Gastroesophageal sphincter (tissue), 3 donors: ENCODE measurements around the gene CIITA.

Source experiments
- POLR2A ChIP-seq, 2 donors: fragments of 450-650 bp; IDR thresholded peaks; one replicate each; pipeline ENCODE4 v1.6.1; 2017; ENCODE audit warnings: antibody characterized with exemption in 2 of 2, mild to moderate bottlenecking in 2 of 2, moderate library complexity in 1 of 2
- POLR2AphosphoS5 ChIP-seq: sonication (generic); formaldehyde crosslinking; IDR thresholded peaks from one replicate; pipeline ENCODE4 v1.6.1; 2017; ENCODE audit warnings: antibody characterized with exemption
- TF ChIP-seq, protein P1 (sequence below), 4 experiments: fragments of 200-600 bp in 2 of 4; fragments of 450-650 bp in 2 of 4; sonication (generic) in 1 of 4; IDR thresholded peaks; one replicate each; pipeline ENCODE4 v1.5.1; 2017 to 2019; ENCODE audit warnings: antibody characterized with exemption in 4 of 4, mild to moderate bottlenecking in 2 of 4, moderate library complexity in 2 of 4

DNA sequence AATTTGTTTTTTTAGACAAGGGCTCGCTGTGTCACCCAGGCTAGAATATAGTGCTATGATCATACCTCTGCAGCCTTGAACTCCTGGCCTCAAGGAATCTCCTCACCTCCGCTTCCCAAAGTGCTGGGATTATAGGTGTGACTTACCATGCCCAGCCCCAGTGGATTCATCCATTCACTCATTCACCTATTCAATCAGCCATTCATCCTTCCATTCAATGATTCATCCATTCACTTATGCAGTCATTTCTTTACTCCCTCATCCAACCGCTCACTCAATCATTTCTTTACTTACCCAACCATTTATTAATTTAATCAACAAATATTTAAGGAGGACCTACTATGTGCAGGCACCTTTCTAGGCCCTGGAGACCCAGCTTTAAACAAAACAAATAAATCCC lies 39.5 kb downstream of the CIITA start:
- TF ChIP-seq, protein P1, sequence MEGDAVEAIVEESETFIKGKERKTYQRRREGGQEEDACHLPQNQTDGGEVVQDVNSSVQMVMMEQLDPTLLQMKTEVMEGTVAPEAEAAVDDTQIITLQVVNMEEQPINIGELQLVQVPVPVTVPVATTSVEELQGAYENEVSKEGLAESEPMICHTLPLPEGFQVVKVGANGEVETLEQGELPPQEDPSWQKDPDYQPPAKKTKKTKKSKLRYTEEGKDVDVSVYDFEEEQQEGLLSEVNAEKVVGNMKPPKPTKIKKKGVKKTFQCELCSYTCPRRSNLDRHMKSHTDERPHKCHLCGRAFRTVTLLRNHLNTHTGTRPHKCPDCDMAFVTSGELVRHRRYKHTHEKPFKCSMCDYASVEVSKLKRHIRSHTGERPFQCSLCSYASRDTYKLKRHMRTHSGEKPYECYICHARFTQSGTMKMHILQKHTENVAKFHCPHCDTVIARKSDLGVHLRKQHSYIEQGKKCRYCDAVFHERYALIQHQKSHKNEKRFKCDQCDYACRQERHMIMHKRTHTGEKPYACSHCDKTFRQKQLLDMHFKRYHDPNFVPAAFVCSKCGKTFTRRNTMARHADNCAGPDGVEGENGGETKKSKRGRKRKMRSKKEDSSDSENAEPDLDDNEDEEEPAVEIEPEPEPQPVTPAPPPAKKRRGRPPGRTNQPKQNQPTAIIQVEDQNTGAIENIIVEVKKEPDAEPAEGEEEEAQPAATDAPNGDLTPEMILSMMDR (IDR thresholded peaks at IDR 0.05) = no peak
- TF ChIP-seq POLR2AphosphoS5 = no peak
- TF ChIP-seq POLR2A (IDR thresholded peaks at IDR 0.05) = no peak
